IMR-90 (cell line): ENCODE measurements around the gene TUBGCP3. TPM values are rescaled to one million over a fixed set of nuclear protein-coding genes. Genes with fewer than 3 reads are reported as not detected.

Experiments
- ATAC-seq: fragments of 200-7000 bp; cut with Tn5 transposase; 2 replicates; pipeline ENCODE4 v1.9.1; 2020; ENCODE audit warnings: low read depth, mild to moderate bottlenecking, moderate library complexity
- BruUV-seq: library from RNA; stranded (reverse); fragments of 400-500 nt; replicated peaks from 2 replicates; lab custom pipeline; 2021; lab: Mats Ljungman, UMichigan
- CTCF ChIA-PET: fragments of 300-600 bp; formaldehyde crosslinking; extraction: SDS; loops from one replicate; lab custom pipeline; 2021; ENCODE audit warnings: antibody characterized with exemption; lab: Yijun Ruan, JAX
- POLR2A ChIA-PET: fragments of 300-600 bp; sonication (Branson Sonifier 250); formaldehyde crosslinking; loops from one replicate; lab custom pipeline; 2022; ENCODE audit warnings: antibody characterized with exemption; ENCODE audit not compliant: unreplicated experiment; lab: Charles Lee
- DNase-seq: peaks from one replicate; pipeline ENCODE4 v3.0.0; 2013
- H2AFZ ChIP-seq: replicated peaks from 2 replicates; pipeline ENCODE3; 2013; ENCODE audit warnings: low read length, mild to moderate bottlenecking; ENCODE audit not compliant: poor library complexity
- H2AK5ac ChIP-seq: 2 replicates; pipeline ENCODE4 v1.6.1; 2013; ENCODE audit warnings: low read depth, low read length, inconsistent platforms
- H2AK9ac ChIP-seq: replicated peaks from 2 replicates; pipeline ENCODE3; 2013; ENCODE audit warnings: mild to moderate bottlenecking, low read depth, low read length, moderate library complexity; ENCODE audit not compliant: poor library complexity
- H2BK120ac ChIP-seq: 2 replicates; pipeline ENCODE4 v1.6.1; 2013; ENCODE audit warnings: low read depth, low read length, inconsistent platforms
- H2BK15ac ChIP-seq: 3 replicates; pipeline ENCODE4 v1.6.1; 2013; ENCODE audit warnings: low read depth, low read length, inconsistent platforms
- H2BK20ac ChIP-seq: 2 replicates; pipeline ENCODE4 v1.6.1; 2013; ENCODE audit warnings: low read depth, mild to moderate bottlenecking, inconsistent platforms, low read length, moderate library complexity
- H2BK5ac ChIP-seq: 2 replicates; pipeline ENCODE4 v1.6.1; 2013; ENCODE audit warnings: mild to moderate bottlenecking, low read depth, low read length, inconsistent platforms; ENCODE audit not compliant: poor library complexity, severe bottlenecking
- H3K14ac ChIP-seq: replicated peaks from 2 replicates; pipeline ENCODE4 v1.6.1; 2013; ENCODE audit warnings: low read depth, low read length, inconsistent platforms
- H3K18ac ChIP-seq: 2 replicates; pipeline ENCODE4 v1.6.1; 2013; ENCODE audit warnings: low read depth, low read length, control low read depth
- H3K23ac ChIP-seq: 2 replicates; pipeline ENCODE4 v1.6.1; 2013; ENCODE audit warnings: low read depth, low read length, inconsistent platforms
- H3K27ac ChIP-seq: 2 replicates; pipeline ENCODE4 v1.5.1; 2013; ENCODE audit warnings: mild to moderate bottlenecking, control low read depth, low read length; ENCODE audit not compliant: insufficient read depth
- H3K27me3 ChIP-seq: 2 replicates; pipeline ENCODE4 v1.6.1; 2013; ENCODE audit warnings: low read length; ENCODE audit not compliant: control insufficient read depth, insufficient read depth
- H3K36me3 ChIP-seq: 2 replicates; pipeline ENCODE4 v1.6.1; 2013; ENCODE audit warnings: low read length, mixed read lengths; ENCODE audit not compliant: control insufficient read depth, insufficient read depth
- H3K4ac ChIP-seq: 2 replicates; pipeline ENCODE4 v1.6.1; 2013; ENCODE audit warnings: low read depth, low read length, inconsistent platforms
- H3K4me1 ChIP-seq: 2 replicates; pipeline ENCODE4 v1.6.1; 2013; ENCODE audit warnings: low read length, mixed read lengths; ENCODE audit not compliant: control insufficient read depth, insufficient read depth
- H3K4me2 ChIP-seq: 2 replicates; pipeline ENCODE4 v1.6.1; 2013; ENCODE audit warnings: low read depth, mild to moderate bottlenecking, control low read depth, low read length, moderate library complexity
- H3K4me3 ChIP-seq: 2 replicates; pipeline ENCODE4 v1.5.1; 2013; ENCODE audit warnings: low read depth, mild to moderate bottlenecking, control low read depth, low read length, moderate library complexity; ENCODE audit not compliant: insufficient read depth
- H3K56ac ChIP-seq: 2 replicates; pipeline ENCODE4 v1.6.1; 2013; ENCODE audit warnings: low read length, inconsistent platforms; ENCODE audit not compliant: insufficient read depth; ENCODE audit errors: extremely low read depth
- H3K79me1 ChIP-seq, 2 experiments: 2 replicates each; pipeline ENCODE4 v1.6.1; 2013; ENCODE audit warnings: low read length in 2 of 2, inconsistent platforms in 1 of 2, low read depth in 1 of 2
- H3K9ac ChIP-seq: 2 replicates; pipeline ENCODE4 v1.6.1; 2013; ENCODE audit warnings: low read depth, low read length, control low read depth
- H3K9me1 ChIP-seq: 2 replicates; pipeline ENCODE4 v1.6.1; 2013; ENCODE audit warnings: low read length, inconsistent platforms; ENCODE audit not compliant: insufficient read depth
- H3K9me3 ChIP-seq: 2 replicates; pipeline ENCODE4 v1.6.1; 2013; ENCODE audit warnings: low read length; ENCODE audit not compliant: control insufficient read depth, insufficient read depth
- H4K20me1 ChIP-seq: 2 replicates; pipeline ENCODE4 v1.6.1; 2013; ENCODE audit warnings: low read length, inconsistent platforms; ENCODE audit not compliant: insufficient read depth
- H4K5ac ChIP-seq: 2 replicates; pipeline ENCODE4 v1.6.1; 2013; ENCODE audit warnings: mild to moderate bottlenecking, low read depth, low read length, control low read depth
- H4K8ac ChIP-seq, 2 experiments: 2 replicates each; pipeline ENCODE4 v1.6.1; 2013; ENCODE audit warnings: low read depth in 2 of 2, low read length in 2 of 2, control low read depth in 1 of 2, inconsistent platforms in 1 of 2
- H4K91ac ChIP-seq: 2 replicates; pipeline ENCODE4 v1.6.1; 2013; ENCODE audit warnings: low read depth, low read length, inconsistent platforms; ENCODE audit not compliant: insufficient read depth
- BHLHE40 ChIP-seq: fragments of 150-350 bp; IDR thresholded peaks from 2 replicates; pipeline ENCODE4 v1.6.1; 2016; ENCODE audit warnings: mild to moderate bottlenecking, low read depth, low read length
- FOS ChIP-seq: fragments of 150-350 bp; IDR thresholded peaks from 2 replicates; pipeline ENCODE4 v1.6.1; 2016; ENCODE audit warnings: low read depth, low read length
- MAZ ChIP-seq: IDR thresholded peaks from 2 replicates; pipeline ENCODE4 v1.6.1; 2012; ENCODE audit warnings: low read depth, mild to moderate bottlenecking, low read length, improper control_type of control experiment, moderate library complexity, borderline replicate concordance
- MXI1 ChIP-seq: IDR thresholded peaks from 2 replicates; pipeline ENCODE4 v1.6.1; 2012; ENCODE audit warnings: low read depth, mild to moderate bottlenecking, low read length, moderate library complexity, borderline replicate concordance
- NFE2L2 ChIP-seq: fragments of 150-350 bp; IDR thresholded peaks from 2 replicates; pipeline ENCODE4 v1.6.1; 2016; ENCODE audit warnings: low read depth, mild to moderate bottlenecking, low read length
- RCOR1 ChIP-seq: IDR thresholded peaks from 2 replicates; pipeline ENCODE4 v1.6.1; 2012; ENCODE audit warnings: mild to moderate bottlenecking, low read length, improper control_type of control experiment; ENCODE audit not compliant: insufficient replicate concordance
- SMC3 ChIP-seq: fragments of 150-350 bp; IDR thresholded peaks from 2 replicates; pipeline ENCODE4 v1.6.1; 2016; ENCODE audit warnings: low read depth, mild to moderate bottlenecking, antibody characterized with exemption, low read length, moderate library complexity
- WGBS, 2 experiments: methylation state at CpG; one replicate each; pipeline versions ENCODE4 v1.1.5 to v1.1.7; 2013; ENCODE audit warnings: missing lambda C conversion rate in 2 of 2; ENCODE audit not compliant: insufficient read length in 1 of 2; ENCODE audit errors: extremely low coverage in 2 of 2; 5-methylcytosine and 5-hydroxymethylcytosine counted together
- dilution Hi-C: fragments of 300-500 bp; cut with HindIII; formaldehyde crosslinking; loops from one replicate; pipeline ENCODE4 v1.14.3; 2018; ENCODE audit warnings: low sequenced_read_pairs; ENCODE audit not compliant: unreplicated experiment
- in situ Hi-C: fragments of 300-500 bp; cut with MboI; formaldehyde crosslinking; loops from 3 replicates; pipeline ENCODE4 v1.14.3; 2019; ENCODE audit warnings: low sequenced_read_pairs, inconsistent platforms, mixed read lengths
- intact Hi-C: fragments of 100-400 bp; cut with micrococcal nuclease; formaldehyde crosslinking; loops from 2 replicates; pipeline ENCODE4 v1.10.0; 2022
- polyA plus RNA-seq, 3 experiments: library from polyadenylated mRNA; depleted of rRNA; stranded (reverse); fragments of >200 nt; gene quantifications; 2 replicates each; pipeline ENCODE4 v1.2.3, GENCODE V29; 2012; ENCODE audit warnings: low replicate concordance in 1 of 3
- total RNA-seq: library from RNA; depleted of rRNA; stranded (reverse); fragments of >200 nt; gene quantifications from 2 replicates; pipeline ENCODE4 v1.2.3, GENCODE V29; 2012
- TF ChIP-seq, protein P1 (sequence below): conservative IDR thresholded peaks from 2 replicates; pipeline ENCODE4 v1.5.1; 2012; ENCODE audit warnings: mild to moderate bottlenecking, low read depth, low read length, improper control_type of control experiment
- TF ChIP-seq, protein P2 (sequence below): fragments of 150-350 bp; IDR thresholded peaks from 2 replicates; pipeline ENCODE4 v1.6.1; 2017; ENCODE audit warnings: mild to moderate bottlenecking, antibody characterized with exemption, low read length, low read depth

The TUBGCP3 gene
- total and polyA plus RNA-seq, 2 of the 4 experiments (the other 2 are of a cell fraction) = 16.0 to 17.8 TPM

DNA sequence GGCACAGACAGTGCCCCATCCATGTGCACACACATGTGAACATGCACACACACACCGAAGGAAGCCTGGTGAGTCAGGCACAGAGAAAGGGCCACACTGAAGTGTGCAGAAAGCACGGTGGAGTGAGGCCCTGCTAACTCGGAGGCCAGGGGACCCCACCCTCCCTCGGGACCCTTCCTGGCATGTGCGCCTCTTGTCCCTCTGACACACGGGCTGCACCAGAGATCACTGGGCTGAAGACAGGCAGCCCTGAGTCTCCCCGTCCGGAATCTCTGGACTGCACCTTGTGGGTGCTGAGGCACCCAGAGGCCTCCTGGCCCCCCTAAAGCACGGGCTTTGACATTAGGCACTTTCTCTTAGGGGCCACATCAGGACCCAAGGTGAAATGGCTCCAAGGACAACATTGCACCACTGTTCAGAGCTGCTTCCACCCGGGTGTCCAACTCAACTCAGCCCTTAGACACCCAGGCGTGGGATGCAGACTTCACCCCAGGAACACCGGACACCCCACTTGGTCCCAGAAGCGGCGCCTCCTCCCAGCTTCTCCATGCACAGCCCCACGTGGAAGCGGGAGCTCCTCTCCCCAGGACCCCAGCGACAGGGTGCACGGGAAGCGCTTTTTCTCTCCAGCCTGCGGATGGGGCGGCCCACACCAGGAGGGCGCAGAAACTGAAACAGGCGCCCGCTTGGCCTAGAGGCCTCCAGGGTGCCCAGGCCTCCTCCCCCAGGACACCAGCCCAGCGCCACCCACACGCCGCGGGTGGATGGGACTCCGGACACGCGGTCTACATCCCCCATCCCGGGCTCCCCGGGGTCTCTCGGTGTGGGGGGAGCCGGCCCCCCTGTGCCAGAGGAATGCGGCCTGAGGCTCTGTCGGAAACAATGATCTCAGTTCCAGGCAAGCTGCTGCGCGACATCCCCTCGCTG, 121.6 kb downstream of the TUBGCP3 start:
- no peak overlapping the region for H2BK5ac ChIP-seq
- H3K9ac ChIP-seq = no peak overlapping the region
- H2BK120ac ChIP-seq = no peak overlapping the region
- H3K18ac ChIP-seq = no peak overlapping the region
- H4K91ac ChIP-seq = no peak overlapping the region
- TF ChIP-seq, protein P1, sequence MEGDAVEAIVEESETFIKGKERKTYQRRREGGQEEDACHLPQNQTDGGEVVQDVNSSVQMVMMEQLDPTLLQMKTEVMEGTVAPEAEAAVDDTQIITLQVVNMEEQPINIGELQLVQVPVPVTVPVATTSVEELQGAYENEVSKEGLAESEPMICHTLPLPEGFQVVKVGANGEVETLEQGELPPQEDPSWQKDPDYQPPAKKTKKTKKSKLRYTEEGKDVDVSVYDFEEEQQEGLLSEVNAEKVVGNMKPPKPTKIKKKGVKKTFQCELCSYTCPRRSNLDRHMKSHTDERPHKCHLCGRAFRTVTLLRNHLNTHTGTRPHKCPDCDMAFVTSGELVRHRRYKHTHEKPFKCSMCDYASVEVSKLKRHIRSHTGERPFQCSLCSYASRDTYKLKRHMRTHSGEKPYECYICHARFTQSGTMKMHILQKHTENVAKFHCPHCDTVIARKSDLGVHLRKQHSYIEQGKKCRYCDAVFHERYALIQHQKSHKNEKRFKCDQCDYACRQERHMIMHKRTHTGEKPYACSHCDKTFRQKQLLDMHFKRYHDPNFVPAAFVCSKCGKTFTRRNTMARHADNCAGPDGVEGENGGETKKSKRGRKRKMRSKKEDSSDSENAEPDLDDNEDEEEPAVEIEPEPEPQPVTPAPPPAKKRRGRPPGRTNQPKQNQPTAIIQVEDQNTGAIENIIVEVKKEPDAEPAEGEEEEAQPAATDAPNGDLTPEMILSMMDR = no peak
- TF ChIP-seq SMC3 (no peak), MAZ (no peak), FOS (no peak), MXI1 (no peak), BHLHE40 (no peak), RCOR1 (no peak), NFE2L2 (no peak)
- TF ChIP-seq, protein P2, sequence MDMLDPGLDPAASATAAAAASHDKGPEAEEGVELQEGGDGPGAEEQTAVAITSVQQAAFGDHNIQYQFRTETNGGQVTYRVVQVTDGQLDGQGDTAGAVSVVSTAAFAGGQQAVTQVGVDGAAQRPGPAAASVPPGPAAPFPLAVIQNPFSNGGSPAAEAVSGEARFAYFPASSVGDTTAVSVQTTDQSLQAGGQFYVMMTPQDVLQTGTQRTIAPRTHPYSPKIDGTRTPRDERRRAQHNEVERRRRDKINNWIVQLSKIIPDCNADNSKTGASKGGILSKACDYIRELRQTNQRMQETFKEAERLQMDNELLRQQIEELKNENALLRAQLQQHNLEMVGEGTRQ = no peak
- ChIA-PET POLR2A (no interaction called here), CTCF (no interaction called here)
- in situ Hi-C loops (no loop called here), intact Hi-C loops (no loop called here), dilution Hi-C loops (no loop called here)
- no peaks in the 10 kb centered on the region for H4K20me1 ChIP-seq
- H2AK9ac ChIP-seq = no peak overlapping the region
- H4K8ac ChIP-seq = no peak overlapping the region
- H3K14ac ChIP-seq = no peak overlapping the region
- no peak overlapping the region for H2BK20ac ChIP-seq
- no peak overlapping the region for H2AK5ac ChIP-seq
- ATAC-seq (no peak), DNase-seq (no peak)
- H3K36me3 ChIP-seq = no peaks in the 10 kb centered on the region
- no peak overlapping the region for H3K27ac ChIP-seq
- H3K27me3 ChIP-seq = no peaks in the 10 kb centered on the region
- H3K79me1 ChIP-seq = no peaks in the 10 kb centered on the region
- H2BK15ac ChIP-seq = no peak overlapping the region
- no peaks in the 10 kb centered on the region for H3K9me3 ChIP-seq
- BruUV-seq = no TSS peak
- no peak overlapping the region for H3K23ac ChIP-seq
- H2AFZ ChIP-seq = peak overlapping the region; percentile 11
- H3K9me1 ChIP-seq = no peaks in the 10 kb centered on the region
- no peak overlapping the region for H3K56ac ChIP-seq
- no peak overlapping the region for H4K5ac ChIP-seq
- H3K4ac ChIP-seq = no peak overlapping the region
- no peak overlapping the region for H3K4me2 ChIP-seq
- no peak overlapping the region for H3K4me3 ChIP-seq
- H3K4me1 ChIP-seq = no peaks in the 10 kb centered on the region
- 78% methylated on average over 15 of the region's 40 CpGs; no CpG with 5 or more reads in 1 of the 2 experiments for WGBS, 2 experiments
